ENCODE measurements around the gene SLC38A3. TPM values are rescaled to one million over a fixed set of nuclear protein-coding genes. Genes with fewer than 3 reads are reported as not detected.
A peak's percentile ranks its signal among the peaks of the same experiment; 100 is the strongest.

Gene SLC38A3
- total RNA-seq, 1 donor from 2014 or later = 0.17 TPM

DNA sequence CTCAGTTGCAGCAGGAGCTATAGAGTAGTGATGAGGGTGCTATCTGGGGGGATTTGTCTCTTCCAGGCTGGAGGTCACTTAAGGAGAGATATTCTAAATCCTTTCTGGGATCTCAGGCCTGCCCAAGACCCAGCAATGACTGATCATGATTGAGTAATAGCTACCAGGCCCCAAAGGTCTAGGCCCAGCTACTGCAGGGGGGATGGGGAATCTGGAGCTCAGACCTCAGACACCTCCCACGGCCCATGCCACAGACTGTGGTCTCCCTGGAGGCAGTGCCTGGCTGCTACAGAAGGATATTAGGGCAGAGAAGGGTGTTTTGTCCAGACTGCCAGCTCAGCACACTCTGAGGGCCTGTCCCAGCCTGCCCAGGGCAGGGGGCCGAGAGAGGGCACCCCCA is 6.9 kb downstream of the SLC38A3 start:
- no peaks in the 10 kb centered on the region for H3K79me2 ChIP-seq (ENCODE audit: low read depth)
- no peak overlapping the region for H3K27ac ChIP-seq
- Mint-ChIP-seq H3K4me1 (peaks cover 9% of the 10 kb centered on the region), H3K36me3 (no peaks in the 10 kb centered on the region), H3K9me3 (no peaks in the 10 kb centered on the region), H3K27ac (no peak overlapping the region), H3K4me3 (no peak overlapping the region), H3K27me3 (ENCODE audit: insufficient read depth, low read depth) (peaks cover 11% of the 10 kb centered on the region)
- no peaks in the 10 kb centered on the region for H3K36me3 ChIP-seq
- H2AFZ ChIP-seq (replicated peaks) = no peak overlapping the region
- no peaks in the 10 kb centered on the region for H4K20me1 ChIP-seq (ENCODE audit: low read depth)
- DNase-seq (ENCODE audit: low spot score) = no peak
- H3K4me1 ChIP-seq = no peaks in the 10 kb centered on the region
- no peaks in the 10 kb centered on the region for H3K9me3 ChIP-seq (ENCODE audit: low read depth)
- no peak overlapping the region for H3K4me2 ChIP-seq
- TF ChIP-seq EZH2phosphoT487 (IDR thresholded peaks at IDR 0.05) = no peak
- TF ChIP-seq, protein P1, sequence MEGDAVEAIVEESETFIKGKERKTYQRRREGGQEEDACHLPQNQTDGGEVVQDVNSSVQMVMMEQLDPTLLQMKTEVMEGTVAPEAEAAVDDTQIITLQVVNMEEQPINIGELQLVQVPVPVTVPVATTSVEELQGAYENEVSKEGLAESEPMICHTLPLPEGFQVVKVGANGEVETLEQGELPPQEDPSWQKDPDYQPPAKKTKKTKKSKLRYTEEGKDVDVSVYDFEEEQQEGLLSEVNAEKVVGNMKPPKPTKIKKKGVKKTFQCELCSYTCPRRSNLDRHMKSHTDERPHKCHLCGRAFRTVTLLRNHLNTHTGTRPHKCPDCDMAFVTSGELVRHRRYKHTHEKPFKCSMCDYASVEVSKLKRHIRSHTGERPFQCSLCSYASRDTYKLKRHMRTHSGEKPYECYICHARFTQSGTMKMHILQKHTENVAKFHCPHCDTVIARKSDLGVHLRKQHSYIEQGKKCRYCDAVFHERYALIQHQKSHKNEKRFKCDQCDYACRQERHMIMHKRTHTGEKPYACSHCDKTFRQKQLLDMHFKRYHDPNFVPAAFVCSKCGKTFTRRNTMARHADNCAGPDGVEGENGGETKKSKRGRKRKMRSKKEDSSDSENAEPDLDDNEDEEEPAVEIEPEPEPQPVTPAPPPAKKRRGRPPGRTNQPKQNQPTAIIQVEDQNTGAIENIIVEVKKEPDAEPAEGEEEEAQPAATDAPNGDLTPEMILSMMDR (IDR thresholded peaks at IDR 0.05) = no peak
- no peak for TF ChIP-seq EZH2 (IDR thresholded peaks at IDR 0.05)
- H3K9ac ChIP-seq = no peak overlapping the region
- peaks cover 7% of the 10 kb centered on the region for H3K27me3 ChIP-seq
- H3F3A ChIP-seq (ENCODE audit: low read depth) = no peaks in the 10 kb centered on the region
- H3K4me3 ChIP-seq = no peak overlapping the region

DNA sequence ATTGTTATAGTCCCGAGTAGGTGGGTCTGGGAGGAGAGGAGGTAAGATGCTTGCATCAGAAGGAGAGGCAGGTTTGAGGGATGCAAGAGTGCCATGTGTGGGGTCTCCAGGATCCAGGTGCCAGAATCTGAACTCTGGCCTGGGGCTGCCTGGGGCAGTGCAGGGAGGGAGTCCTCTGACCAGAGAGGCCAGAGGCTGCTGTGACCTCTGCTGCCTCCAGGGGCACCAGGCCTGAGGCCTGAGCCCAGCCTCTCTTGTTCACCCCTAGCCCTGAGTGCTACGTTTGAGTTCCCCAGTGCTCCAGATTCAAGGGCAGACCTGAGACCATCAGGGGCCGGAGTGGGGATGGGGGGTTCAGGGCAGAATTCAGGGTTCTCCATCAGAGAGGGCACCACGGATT is 7.4 kb downstream of the SLC38A3 start:
- no peaks in the 10 kb centered on the region for H3K36me3 Mint-ChIP-seq
- no peaks in the 10 kb centered on the region for H3K4me1 ChIP-seq
- no peak overlapping the region for H2AFZ ChIP-seq (replicated peaks)
- H3K27ac ChIP-seq = no peak overlapping the region
- peak overlapping the region; percentile 76 for H3K27ac Mint-ChIP-seq
- H3K27me3 ChIP-seq = peaks cover 1% of the 10 kb centered on the region
- peaks cover 9% of the 10 kb centered on the region for H3K4me1 Mint-ChIP-seq
- peak; percentile 63 for DNase-seq (ENCODE audit: low spot score)
- H3K9me3 ChIP-seq (ENCODE audit: low read depth) = no peaks in the 10 kb centered on the region
- H3K9me3 Mint-ChIP-seq = no peaks in the 10 kb centered on the region
- no peaks in the 10 kb centered on the region for H3K79me2 ChIP-seq (ENCODE audit: low read depth)
- H3K4me3 Mint-ChIP-seq = no peak overlapping the region
- no peak for TF ChIP-seq EZH2phosphoT487 (IDR thresholded peaks at IDR 0.05)
- TF ChIP-seq, protein P1 (IDR thresholded peaks at IDR 0.05) = peak; percentile 43
- H4K20me1 ChIP-seq (ENCODE audit: low read depth) = no peaks in the 10 kb centered on the region
- peaks cover 10% of the 10 kb centered on the region for H3K27me3 Mint-ChIP-seq (ENCODE audit: insufficient read depth, low read depth)
- no peaks in the 10 kb centered on the region for H3F3A ChIP-seq (ENCODE audit: low read depth)
- H3K4me2 ChIP-seq = no peak overlapping the region
- H3K9ac ChIP-seq = no peak overlapping the region
- no peak overlapping the region for H3K4me3 ChIP-seq
- no peaks in the 10 kb centered on the region for H3K36me3 ChIP-seq

DNA sequence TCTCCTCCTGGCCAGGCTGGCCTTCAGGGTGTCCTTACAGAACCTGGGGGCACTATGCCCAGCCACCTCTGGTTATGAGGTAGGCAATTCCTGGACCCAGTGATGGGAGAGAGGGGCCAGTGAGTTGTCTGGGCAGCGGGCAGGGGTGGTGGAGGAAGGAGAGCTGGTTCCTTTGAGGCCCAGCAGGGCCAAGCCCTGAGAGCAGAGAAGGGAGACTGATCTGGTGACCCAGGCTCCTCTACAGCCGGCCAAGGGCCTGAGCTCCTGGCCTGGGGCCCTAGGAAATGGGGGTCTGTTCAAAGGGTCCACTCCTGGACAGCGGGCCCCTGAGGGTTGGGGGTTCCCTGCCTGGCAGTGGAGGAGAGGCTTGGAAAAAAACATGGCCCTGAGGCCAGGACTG is 7.9 kb downstream of the SLC38A3 start:
- no peak overlapping the region for H3K4me3 ChIP-seq
- Mint-ChIP-seq H3K9me3 (no peaks in the 10 kb centered on the region), H3K4me1 (peaks cover 9% of the 10 kb centered on the region), H3K27me3 (ENCODE audit: insufficient read depth, low read depth) (peaks cover 8% of the 10 kb centered on the region), H3K27ac (no peak overlapping the region), H3K36me3 (no peaks in the 10 kb centered on the region), H3K4me3 (no peak overlapping the region)
- no peaks in the 10 kb centered on the region for H3K79me2 ChIP-seq (ENCODE audit: low read depth)
- H3K4me2 ChIP-seq = no peak overlapping the region
- H4K20me1 ChIP-seq (ENCODE audit: low read depth) = no peaks in the 10 kb centered on the region
- no peak for DNase-seq (ENCODE audit: low spot score)
- no peaks in the 10 kb centered on the region for H3K9me3 ChIP-seq (ENCODE audit: low read depth)
- no peak overlapping the region for H3K9ac ChIP-seq
- no peak overlapping the region for H2AFZ ChIP-seq (replicated peaks)
- no peaks in the 10 kb centered on the region for H3K36me3 ChIP-seq
- H3K4me1 ChIP-seq = no peaks in the 10 kb centered on the region
- no peaks in the 10 kb centered on the region for H3F3A ChIP-seq (ENCODE audit: low read depth)
- no peak overlapping the region for H3K27ac ChIP-seq
- TF ChIP-seq, protein P1 (IDR thresholded peaks at IDR 0.05) = no peak
- no peak for TF ChIP-seq EZH2 (IDR thresholded peaks at IDR 0.05)
- TF ChIP-seq EZH2phosphoT487 (IDR thresholded peaks at IDR 0.05) = no peak
- H3K27me3 ChIP-seq = no peaks in the 10 kb centered on the region

Measured in neural progenitor cell (in vitro differentiated cells).